AG09319 (cell line): ENCODE data around the gene DOK5.

Source experiments
- DNase-seq: peaks from one replicate; pipeline ENCODE4 v3.0.0-alpha.2; 2010; ENCODE audit warnings: low read depth; ENCODE audit errors: extremely low read depth
- TF ChIP-seq, protein P1 (sequence below): IDR thresholded peaks from 2 replicates; pipeline ENCODE4 v1.5.1; 2011; ENCODE audit warnings: low read depth, mild to moderate bottlenecking, inconsistent platforms, low read length, moderate library complexity

DOK5 gene

DNA sequence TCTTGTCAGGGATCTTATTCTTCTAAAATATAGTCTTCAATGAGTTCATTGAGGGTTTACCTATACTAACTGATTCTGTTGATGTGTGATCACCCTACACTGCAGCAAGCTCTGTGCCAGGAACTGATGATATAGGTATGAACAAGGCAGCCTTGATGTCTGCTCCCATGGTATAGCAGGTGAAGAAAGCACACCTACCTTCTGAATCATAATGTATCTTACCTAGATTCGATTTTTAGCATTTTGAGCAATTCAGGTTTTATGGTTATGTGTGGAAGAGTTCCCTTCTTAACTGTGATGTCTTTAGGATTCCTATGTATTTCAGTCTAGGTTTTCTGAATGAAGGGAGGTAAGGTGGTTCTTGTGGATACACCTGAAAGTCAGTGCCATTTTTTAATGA lies 223.0 kb downstream of the DOK5 start:
- TF ChIP-seq, protein P1, sequence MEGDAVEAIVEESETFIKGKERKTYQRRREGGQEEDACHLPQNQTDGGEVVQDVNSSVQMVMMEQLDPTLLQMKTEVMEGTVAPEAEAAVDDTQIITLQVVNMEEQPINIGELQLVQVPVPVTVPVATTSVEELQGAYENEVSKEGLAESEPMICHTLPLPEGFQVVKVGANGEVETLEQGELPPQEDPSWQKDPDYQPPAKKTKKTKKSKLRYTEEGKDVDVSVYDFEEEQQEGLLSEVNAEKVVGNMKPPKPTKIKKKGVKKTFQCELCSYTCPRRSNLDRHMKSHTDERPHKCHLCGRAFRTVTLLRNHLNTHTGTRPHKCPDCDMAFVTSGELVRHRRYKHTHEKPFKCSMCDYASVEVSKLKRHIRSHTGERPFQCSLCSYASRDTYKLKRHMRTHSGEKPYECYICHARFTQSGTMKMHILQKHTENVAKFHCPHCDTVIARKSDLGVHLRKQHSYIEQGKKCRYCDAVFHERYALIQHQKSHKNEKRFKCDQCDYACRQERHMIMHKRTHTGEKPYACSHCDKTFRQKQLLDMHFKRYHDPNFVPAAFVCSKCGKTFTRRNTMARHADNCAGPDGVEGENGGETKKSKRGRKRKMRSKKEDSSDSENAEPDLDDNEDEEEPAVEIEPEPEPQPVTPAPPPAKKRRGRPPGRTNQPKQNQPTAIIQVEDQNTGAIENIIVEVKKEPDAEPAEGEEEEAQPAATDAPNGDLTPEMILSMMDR = no peak

More for the DNA sequence above, 223.0 kb downstream of the DOK5 start:
- no peak for DNase-seq
